SK-N-SH (cell line): ENCODE measurements around the gene PLVAP. TPM values are rescaled to one million over a fixed set of nuclear protein-coding genes. Genes with fewer than 3 reads are reported as not detected.

Experiments
- ELF1 ChIP-seq: IDR thresholded peaks from 2 replicates; pipeline ENCODE4 v1.4.0; 2012
- EZH2phosphoT487 ChIP-seq: fragments of 200-600 bp; sonication (generic); IDR thresholded peaks from 2 replicates; pipeline ENCODE4 v1.6.1; 2017; ENCODE audit warnings: low read depth, mixed run types, mild to moderate bottlenecking, antibody characterized with exemption, moderate library complexity, borderline replicate concordance
- JUND ChIP-seq: IDR thresholded peaks from 2 replicates; pipeline ENCODE4 v1.4.0; 2012
- MAX ChIP-seq: IDR thresholded peaks from 2 replicates; pipeline ENCODE4 v1.4.0; 2012; ENCODE audit warnings: low read depth
- MEF2A ChIP-seq: IDR thresholded peaks from 2 replicates; pipeline ENCODE4 v1.4.0; 2012; ENCODE audit warnings: low read depth, borderline replicate concordance
- NFIC ChIP-seq: IDR thresholded peaks from 2 replicates; pipeline ENCODE4 v1.4.0; 2012; ENCODE audit warnings: borderline replicate concordance
- NRF1 ChIP-seq: IDR thresholded peaks from 2 replicates; pipeline ENCODE4 v1.6.1; 2012; ENCODE audit warnings: low read depth, mild to moderate bottlenecking, low read length
- POLR2AphosphoS5 ChIP-seq: IDR thresholded peaks from 2 replicates; pipeline ENCODE4 v1.6.1; 2012; ENCODE audit warnings: low read depth, low read length
- RAD21 ChIP-seq: IDR thresholded peaks from 2 replicates; pipeline ENCODE4 v1.6.1; 2012; ENCODE audit warnings: mild to moderate bottlenecking, low read length
- REST ChIP-seq: IDR thresholded peaks from 2 replicates; pipeline ENCODE4 v1.6.1; 2012; ENCODE audit warnings: mild to moderate bottlenecking, low read depth, low read length, moderate library complexity
- RXRA ChIP-seq: IDR thresholded peaks from 2 replicates; pipeline ENCODE4 v1.4.0; 2012; ENCODE audit warnings: low read depth, mild to moderate bottlenecking, borderline replicate concordance
- SIN3A ChIP-seq: IDR thresholded peaks from 2 replicates; pipeline ENCODE4 v1.6.1; 2012; ENCODE audit warnings: low read depth, mild to moderate bottlenecking, low read length, moderate library complexity, borderline replicate concordance
- TAF1 ChIP-seq: IDR thresholded peaks from 2 replicates; pipeline ENCODE4 v1.6.1; 2012; ENCODE audit warnings: low read depth, mild to moderate bottlenecking, low read length, moderate library complexity, borderline replicate concordance
- TCF12 ChIP-seq: IDR thresholded peaks from 2 replicates; pipeline ENCODE4 v1.4.0; 2012
- TEAD4 ChIP-seq: IDR thresholded peaks from 2 replicates; pipeline ENCODE4 v1.4.0; 2012; ENCODE audit warnings: mild to moderate bottlenecking, borderline replicate concordance; ENCODE audit not compliant: insufficient read depth
- YY1 ChIP-seq: IDR thresholded peaks from 2 replicates; pipeline ENCODE4 v1.4.0; 2012; ENCODE audit warnings: low read depth, mild to moderate bottlenecking
- polyA plus RNA-seq, 3 experiments: library from polyadenylated mRNA; depleted of rRNA; stranded (reverse); fragments of >200 nt; gene quantifications; 2 replicates each; pipeline ENCODE4 v1.2.3, GENCODE V29; 2012
- TF ChIP-seq, protein P1 (sequence below): fragments of 200-600 bp; sonication (generic); IDR thresholded peaks from 2 replicates; pipeline ENCODE4 v1.6.1; 2017; ENCODE audit warnings: antibody characterized with exemption, mild to moderate bottlenecking, moderate library complexity
- TF ChIP-seq, protein P2 (sequence below): IDR thresholded peaks from 2 replicates; pipeline ENCODE4 v1.4.0; 2012; ENCODE audit warnings: low read depth, borderline replicate concordance
- TF ChIP-seq, protein P3 (sequence below): IDR thresholded peaks from 2 replicates; pipeline ENCODE4; 2012

PLVAP gene
- polyA plus RNA-seq, 1 of the 3 experiments (the other 2 are of a cell fraction): not detected

- TF ChIP-seq REST (no peak; the same call in 1 of the 2 replicates), MAX (no peak; the same call in 1 of the 2 replicates), NRF1 (peak; percentile 93), MEF2A (no peak), POLR2AphosphoS5 (peak; percentile 81), RXRA (0 out of 2 replicates have a peak, but pooled peaks have one; percentile 9), RAD21 (peak; percentile 46; the same call in 1 of the 2 replicates), NFIC (no peak), ELF1 (peak; percentile 27; the same call in 1 of the 2 replicates), JUND (no peak), TEAD4 (0 out of 2 replicates have a peak, but pooled peaks have one; percentile 7), TAF1 (peak; percentile 49), TCF12 (no peak), YY1 (peak; percentile 76), EZH2phosphoT487 (no peak), SIN3A (no peak)
- TF ChIP-seq, protein P1, sequence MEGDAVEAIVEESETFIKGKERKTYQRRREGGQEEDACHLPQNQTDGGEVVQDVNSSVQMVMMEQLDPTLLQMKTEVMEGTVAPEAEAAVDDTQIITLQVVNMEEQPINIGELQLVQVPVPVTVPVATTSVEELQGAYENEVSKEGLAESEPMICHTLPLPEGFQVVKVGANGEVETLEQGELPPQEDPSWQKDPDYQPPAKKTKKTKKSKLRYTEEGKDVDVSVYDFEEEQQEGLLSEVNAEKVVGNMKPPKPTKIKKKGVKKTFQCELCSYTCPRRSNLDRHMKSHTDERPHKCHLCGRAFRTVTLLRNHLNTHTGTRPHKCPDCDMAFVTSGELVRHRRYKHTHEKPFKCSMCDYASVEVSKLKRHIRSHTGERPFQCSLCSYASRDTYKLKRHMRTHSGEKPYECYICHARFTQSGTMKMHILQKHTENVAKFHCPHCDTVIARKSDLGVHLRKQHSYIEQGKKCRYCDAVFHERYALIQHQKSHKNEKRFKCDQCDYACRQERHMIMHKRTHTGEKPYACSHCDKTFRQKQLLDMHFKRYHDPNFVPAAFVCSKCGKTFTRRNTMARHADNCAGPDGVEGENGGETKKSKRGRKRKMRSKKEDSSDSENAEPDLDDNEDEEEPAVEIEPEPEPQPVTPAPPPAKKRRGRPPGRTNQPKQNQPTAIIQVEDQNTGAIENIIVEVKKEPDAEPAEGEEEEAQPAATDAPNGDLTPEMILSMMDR: peak; percentile 77
- TF ChIP-seq, protein P2, sequence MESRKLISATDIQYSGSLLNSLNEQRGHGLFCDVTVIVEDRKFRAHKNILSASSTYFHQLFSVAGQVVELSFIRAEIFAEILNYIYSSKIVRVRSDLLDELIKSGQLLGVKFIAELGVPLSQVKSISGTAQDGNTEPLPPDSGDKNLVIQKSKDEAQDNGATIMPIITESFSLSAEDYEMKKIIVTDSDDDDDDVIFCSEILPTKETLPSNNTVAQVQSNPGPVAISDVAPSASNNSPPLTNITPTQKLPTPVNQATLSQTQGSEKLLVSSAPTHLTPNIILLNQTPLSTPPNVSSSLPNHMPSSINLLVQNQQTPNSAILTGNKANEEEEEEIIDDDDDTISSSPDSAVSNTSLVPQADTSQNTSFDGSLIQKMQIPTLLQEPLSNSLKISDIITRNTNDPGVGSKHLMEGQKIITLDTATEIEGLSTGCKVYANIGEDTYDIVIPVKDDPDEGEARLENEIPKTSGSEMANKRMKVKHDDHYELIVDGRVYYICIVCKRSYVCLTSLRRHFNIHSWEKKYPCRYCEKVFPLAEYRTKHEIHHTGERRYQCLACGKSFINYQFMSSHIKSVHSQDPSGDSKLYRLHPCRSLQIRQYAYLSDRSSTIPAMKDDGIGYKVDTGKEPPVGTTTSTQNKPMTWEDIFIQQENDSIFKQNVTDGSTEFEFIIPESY: no peak
- TF ChIP-seq, protein P3, sequence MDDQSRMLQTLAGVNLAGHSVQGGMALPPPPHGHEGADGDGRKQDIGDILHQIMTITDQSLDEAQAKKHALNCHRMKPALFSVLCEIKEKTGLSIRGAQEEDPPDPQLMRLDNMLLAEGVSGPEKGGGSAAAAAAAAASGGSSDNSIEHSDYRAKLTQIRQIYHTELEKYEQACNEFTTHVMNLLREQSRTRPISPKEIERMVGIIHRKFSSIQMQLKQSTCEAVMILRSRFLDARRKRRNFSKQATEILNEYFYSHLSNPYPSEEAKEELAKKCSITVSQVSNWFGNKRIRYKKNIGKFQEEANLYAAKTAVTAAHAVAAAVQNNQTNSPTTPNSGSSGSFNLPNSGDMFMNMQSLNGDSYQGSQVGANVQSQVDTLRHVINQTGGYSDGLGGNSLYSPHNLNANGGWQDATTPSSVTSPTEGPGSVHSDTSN: peak; percentile 83; the same call in 1 of the 2 replicates
These were observed 71.4 kb downstream of the PLVAP start, which contains the start of gene MRPL34 (continued) for GRCh38 chr19:17305517-17306284.
